ENCODE results near the gene OR52I1.
A peak's percentile ranks its signal among the peaks of the same experiment; 100 is the strongest.

Gene OR52I1, protein sequence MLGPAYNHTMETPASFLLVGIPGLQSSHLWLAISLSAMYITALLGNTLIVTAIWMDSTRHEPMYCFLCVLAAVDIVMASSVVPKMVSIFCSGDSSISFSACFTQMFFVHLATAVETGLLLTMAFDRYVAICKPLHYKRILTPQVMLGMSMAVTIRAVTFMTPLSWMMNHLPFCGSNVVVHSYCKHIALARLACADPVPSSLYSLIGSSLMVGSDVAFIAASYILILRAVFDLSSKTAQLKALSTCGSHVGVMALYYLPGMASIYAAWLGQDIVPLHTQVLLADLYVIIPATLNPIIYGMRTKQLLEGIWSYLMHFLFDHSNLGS

DNA sequence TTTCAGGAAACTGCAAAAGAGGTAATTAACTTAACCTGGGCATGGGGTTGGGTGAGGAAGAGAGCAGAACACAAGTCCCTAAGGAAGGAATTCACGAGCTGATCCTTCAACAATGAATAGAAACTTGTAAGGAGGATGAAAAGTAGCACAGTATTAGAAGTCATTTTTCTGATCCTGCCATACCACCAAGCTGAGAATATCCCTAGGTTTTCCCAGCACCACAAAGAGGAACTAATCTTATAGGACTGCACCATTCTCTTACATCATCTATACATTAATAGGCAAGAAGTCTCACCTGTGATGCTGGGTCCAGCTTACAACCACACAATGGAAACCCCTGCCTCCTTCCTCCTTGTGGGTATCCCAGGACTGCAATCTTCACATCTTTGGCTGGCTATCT lies at the start of gene OR52I1:
Gene OR52I1, plus strand, starts transcription at position 301 of the 400 bp plus-strand sequence. Its CDS starts 0 bp downstream, at position 301.
- in situ Hi-C loops (cut with HindIII; ENCODE audit: low sequenced_read_pairs): no loop called here
- TF ChIP-seq, protein P1, sequence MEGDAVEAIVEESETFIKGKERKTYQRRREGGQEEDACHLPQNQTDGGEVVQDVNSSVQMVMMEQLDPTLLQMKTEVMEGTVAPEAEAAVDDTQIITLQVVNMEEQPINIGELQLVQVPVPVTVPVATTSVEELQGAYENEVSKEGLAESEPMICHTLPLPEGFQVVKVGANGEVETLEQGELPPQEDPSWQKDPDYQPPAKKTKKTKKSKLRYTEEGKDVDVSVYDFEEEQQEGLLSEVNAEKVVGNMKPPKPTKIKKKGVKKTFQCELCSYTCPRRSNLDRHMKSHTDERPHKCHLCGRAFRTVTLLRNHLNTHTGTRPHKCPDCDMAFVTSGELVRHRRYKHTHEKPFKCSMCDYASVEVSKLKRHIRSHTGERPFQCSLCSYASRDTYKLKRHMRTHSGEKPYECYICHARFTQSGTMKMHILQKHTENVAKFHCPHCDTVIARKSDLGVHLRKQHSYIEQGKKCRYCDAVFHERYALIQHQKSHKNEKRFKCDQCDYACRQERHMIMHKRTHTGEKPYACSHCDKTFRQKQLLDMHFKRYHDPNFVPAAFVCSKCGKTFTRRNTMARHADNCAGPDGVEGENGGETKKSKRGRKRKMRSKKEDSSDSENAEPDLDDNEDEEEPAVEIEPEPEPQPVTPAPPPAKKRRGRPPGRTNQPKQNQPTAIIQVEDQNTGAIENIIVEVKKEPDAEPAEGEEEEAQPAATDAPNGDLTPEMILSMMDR (IDR thresholded peaks at IDR 0.05; ENCODE audit: low read depth, low read length, missing control alignments): no peak
- no peak for DNase-seq (ENCODE audit: low read depth)
- H3K4me3 ChIP-seq (ENCODE audit: low read depth, low read length): no peak within 1 kb of the TSS

DNA sequence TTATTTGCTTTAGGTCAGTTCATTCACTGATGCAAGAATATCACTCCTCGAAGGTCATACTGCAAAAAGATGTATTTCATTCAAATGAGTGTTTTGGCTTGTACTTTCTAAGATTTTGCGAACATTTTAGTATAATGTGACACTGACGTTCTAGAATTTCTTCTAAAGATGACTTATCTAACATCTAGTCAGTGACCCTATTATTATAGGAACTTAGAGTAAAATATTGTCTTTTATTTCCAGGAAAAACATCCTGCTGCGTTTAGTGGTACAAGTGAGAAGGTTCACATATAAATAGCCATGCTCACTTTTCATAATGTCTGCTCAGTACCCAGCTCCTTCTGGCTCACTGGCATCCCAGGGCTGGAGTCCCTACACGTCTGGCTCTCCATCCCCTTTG lies 48.9 kb upstream of the OR52I1 start, which contains the start of gene OR52M1:
Gene OR52M1, plus strand, starts transcription at position 301 of the 400 bp plus-strand sequence. Its CDS starts 0 bp downstream, at position 301.
- no peak within 1 kb of the TSS for H3K4me3 ChIP-seq (ENCODE audit: low read depth, low read length)
- TF ChIP-seq, protein P1 (IDR thresholded peaks at IDR 0.05; ENCODE audit: low read depth, low read length, missing control alignments): no peak
- no peak for DNase-seq (ENCODE audit: low read depth)
- in situ Hi-C loops (cut with HindIII; ENCODE audit: low sequenced_read_pairs): no loop called here

DNA sequence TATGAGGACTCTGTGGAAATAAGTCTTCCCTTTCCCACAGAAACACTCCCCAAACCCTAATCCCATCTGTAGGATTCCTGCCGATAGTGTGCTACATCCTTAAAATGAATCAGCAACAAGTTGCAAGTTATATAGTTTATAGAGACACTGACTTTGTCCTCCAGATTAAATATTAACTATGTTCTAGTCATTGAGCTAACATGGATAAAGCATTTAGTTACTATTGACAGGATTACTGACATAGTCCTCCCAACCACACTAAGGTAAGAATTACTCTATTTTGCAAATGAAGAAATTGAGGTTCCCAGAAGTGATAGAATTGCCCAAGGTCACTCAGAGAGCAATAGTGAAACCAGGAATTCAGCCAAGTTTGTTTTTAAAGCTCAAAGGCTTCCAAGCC lies 47.0 kb upstream of the OR52I1 start:
- TF ChIP-seq, protein P1 (IDR thresholded peaks at IDR 0.05; ENCODE audit: low read depth, low read length, missing control alignments): no peak
- in situ Hi-C loops (cut with HindIII; ENCODE audit: low sequenced_read_pairs): no loop called here
- no peak for DNase-seq (ENCODE audit: low read depth)
- H3K4me3 ChIP-seq (ENCODE audit: low read depth, low read length): no peak overlapping the region

DNA sequence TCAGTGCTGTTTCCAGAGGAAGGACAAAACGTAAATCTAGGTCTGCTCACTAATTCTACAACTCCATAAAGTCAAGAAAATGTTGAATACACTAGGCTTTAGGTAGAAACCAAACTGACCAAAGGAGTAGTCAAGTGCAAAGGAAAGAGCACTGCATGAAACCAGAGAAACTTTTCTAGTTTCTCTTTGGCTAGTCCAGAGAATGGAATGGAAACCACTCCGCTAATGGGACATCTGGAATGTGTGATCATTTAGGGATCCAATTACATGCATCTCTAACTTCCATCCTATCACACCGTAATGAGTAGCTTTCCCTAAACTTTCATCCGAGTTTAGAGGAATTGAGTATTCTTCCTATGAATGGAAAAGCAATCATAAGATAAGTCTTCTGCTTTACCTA lies 46.4 kb upstream of the OR52I1 start:
- TF ChIP-seq, protein P1 (IDR thresholded peaks at IDR 0.05; ENCODE audit: low read depth, low read length, missing control alignments): no peak
- no peak overlapping the region for H3K4me3 ChIP-seq (ENCODE audit: low read depth, low read length)
- DNase-seq (ENCODE audit: low read depth): no peak
- in situ Hi-C loops (cut with HindIII; ENCODE audit: low sequenced_read_pairs): no loop called here

DNA sequence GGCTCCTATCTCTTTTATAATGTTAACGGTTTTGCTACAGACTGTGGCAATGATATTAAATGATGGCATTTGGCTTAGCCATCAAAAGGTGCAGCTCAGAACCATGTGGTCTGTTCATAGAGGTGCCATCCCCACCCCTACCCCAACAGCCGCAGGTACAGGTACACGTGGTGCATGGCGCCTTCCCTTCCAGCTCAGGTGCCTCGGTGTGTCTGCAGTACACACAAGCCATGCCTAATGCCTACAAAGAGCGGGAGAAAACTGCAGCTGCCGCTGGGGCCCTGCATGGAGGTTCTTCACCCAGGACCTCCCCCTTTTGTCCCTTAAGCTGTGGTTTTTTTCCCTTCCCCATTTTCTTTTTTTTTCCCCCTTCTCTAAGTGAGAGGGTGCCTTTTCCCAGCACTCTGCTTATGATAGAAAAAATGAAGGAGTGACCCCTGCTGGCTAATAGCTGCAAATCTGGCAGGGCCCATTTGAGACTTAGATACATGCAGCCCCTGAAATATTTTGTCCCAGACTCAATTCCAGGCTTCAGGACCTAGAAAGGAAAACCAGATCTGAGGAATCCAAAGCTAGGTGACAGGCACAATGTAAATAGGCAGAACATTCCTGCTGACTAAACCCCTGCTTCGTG lies 42.4 kb upstream of the OR52I1 start:
- TF ChIP-seq, protein P1 (IDR thresholded peaks at IDR 0.05; ENCODE audit: low read depth, low read length, missing control alignments): peak; percentile 13
- no peak overlapping the region for H3K4me3 ChIP-seq (ENCODE audit: low read depth, low read length)
- in situ Hi-C loops (cut with HindIII; ENCODE audit: low sequenced_read_pairs): no loop called here
- no peak for DNase-seq (ENCODE audit: low read depth)

DNA sequence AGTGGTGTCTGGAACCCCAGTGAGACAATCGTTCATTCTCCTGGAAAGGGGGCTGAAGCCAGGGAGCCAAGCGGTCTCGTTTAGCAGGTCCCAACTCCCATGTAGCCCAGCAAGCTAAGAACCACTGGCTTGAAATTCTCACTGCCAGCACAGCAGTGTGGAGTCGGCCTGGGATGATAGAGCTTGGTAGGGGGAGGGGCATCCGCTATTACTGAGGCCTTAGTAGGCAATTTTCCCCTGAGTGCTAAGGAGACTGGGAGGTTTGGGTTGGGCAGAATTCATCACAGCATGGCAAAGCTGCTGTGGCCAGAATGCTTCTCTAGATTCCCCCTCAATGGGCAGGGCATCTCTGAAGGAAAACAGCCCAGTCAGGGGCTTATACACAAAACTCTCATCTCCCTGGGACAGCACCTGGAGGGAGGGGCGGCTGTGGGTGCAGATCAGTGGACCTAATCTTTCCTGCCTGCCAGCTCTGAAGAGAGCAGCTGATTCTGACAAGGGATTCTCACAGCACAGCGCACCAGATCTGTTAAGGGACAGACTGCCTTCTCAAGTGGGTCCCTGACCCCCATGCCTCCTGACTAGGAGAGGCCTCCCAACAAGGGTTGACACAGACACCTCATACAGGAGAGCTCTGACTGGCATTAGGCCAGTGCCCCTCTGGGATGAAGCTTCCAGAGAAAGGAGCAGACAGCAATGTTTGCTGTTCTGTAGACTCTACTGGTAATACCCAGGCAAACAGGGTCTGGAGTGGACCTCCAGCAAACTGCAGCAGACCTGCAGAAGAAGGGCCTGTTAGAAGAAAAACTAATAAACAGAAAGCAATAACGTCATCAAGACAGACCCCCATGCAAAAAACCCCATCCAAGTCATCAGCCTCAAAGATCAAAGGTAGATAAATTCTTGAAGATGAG lies 34.1 kb upstream of the OR52I1 start:
- TF ChIP-seq, protein P1 (IDR thresholded peaks at IDR 0.05; ENCODE audit: low read depth, low read length, missing control alignments): no peak
- in situ Hi-C loops (cut with HindIII; ENCODE audit: low sequenced_read_pairs): no loop called here
- no peak overlapping the region for H3K4me3 ChIP-seq (ENCODE audit: low read depth, low read length)
- DNase-seq (ENCODE audit: low read depth): no peak
